Thoracic aorta (tissue), 2 donors: ENCODE measurements around the gene ENO4. TPM values are rescaled to one million over a fixed set of nuclear protein-coding genes. Genes with fewer than 3 reads are reported as not detected.

ENCODE experiments used
- ATAC-seq: fragments of 150-250 bp; one replicate; pipeline ENCODE4 v1.8.0; 2017; ENCODE audit warnings: low read depth; ENCODE audit not compliant: insufficient number of reproducible peaks, low FRiP score
- DNase-seq: peaks from one replicate; pipeline ENCODE4 v3.0.0-alpha.2; 2020; ENCODE audit warnings: low spot score
- H3K27ac ChIP-seq, 2 donors: fragments of 200-600 bp; sonication (generic); 1 replicate in 1 of 2; 2 replicates in 1 of 2; pipeline ENCODE4 v1.5.1; 2016; ENCODE audit warnings: mild to moderate bottlenecking in 2 of 2, moderate library complexity in 2 of 2
- H3K27me3 ChIP-seq: fragments of 200-600 bp; sonication (generic); replicated peaks from 2 replicates; pipeline ENCODE4 v1.6.0; 2016; ENCODE audit warnings: mild to moderate bottlenecking; ENCODE audit not compliant: insufficient read depth
- H3K36me3 ChIP-seq: fragments of 200-600 bp; sonication (generic); one replicate; pipeline ENCODE4 v1.5.1; 2016
- H3K4me1 ChIP-seq, 2 donors: fragments of 200-600 bp; sonication (generic); 1 replicate in 1 of 2; 2 replicates in 1 of 2; pipeline versions ENCODE4 v1.5.1 to v1.6.0; 2016; ENCODE audit warnings: low read depth in 2 of 2, mild to moderate bottlenecking in 1 of 2; ENCODE audit not compliant: control insufficient read depth in 1 of 2
- H3K4me3 ChIP-seq: fragments of 200-600 bp; sonication (generic); 2 replicates; pipeline ENCODE4 v1.5.1; 2016; ENCODE audit warnings: mild to moderate bottlenecking
- H3K9me3 ChIP-seq: fragments of 200-600 bp; sonication (generic); 2 replicates; pipeline ENCODE4 v1.5.1; 2016
- CTCF ChIP-seq: fragments of 200-600 bp; sonication (generic); IDR thresholded peaks from one replicate; pipeline ENCODE4 v1.5.1; 2019; ENCODE audit warnings: antibody characterized with exemption
- total RNA-seq, 2 donors: library from RNA; depleted of rRNA; stranded (reverse); fragments of >200 nt; gene quantifications; one replicate each; pipeline versions ENCODE4 v1.1.0 to v1.2.3, GENCODE V29; 2016

ENO4 gene
- total RNA-seq, 2 donors from 2014 or later: 0.54 TPM; not detected in 1

GRCh38 chr10:116802876-116803275, 46.4 kb upstream of the ENO4 start:
- no peaks in the 10 kb centered on the region for H3K36me3 ChIP-seq
- H3K27me3 ChIP-seq: no peaks in the 10 kb centered on the region
- no peak overlapping the region for H3K27ac ChIP-seq
- no peaks in the 10 kb centered on the region for H3K9me3 ChIP-seq
- no peak for ATAC-seq
- no peaks in the 10 kb centered on the region for H3K4me1 ChIP-seq
- DNase-seq: no peak
- TF ChIP-seq CTCF: no peak
- H3K4me3 ChIP-seq: no peak overlapping the region

- no peak overlapping the region for H3K27ac ChIP-seq
- no peaks in the 10 kb centered on the region for H3K4me1 ChIP-seq
- ATAC-seq (no peak), DNase-seq (no peak)
- H3K4me3 ChIP-seq: no peak overlapping the region
- H3K27me3 ChIP-seq: no peaks in the 10 kb centered on the region
- no peaks in the 10 kb centered on the region for H3K36me3 ChIP-seq
- H3K9me3 ChIP-seq: no peaks in the 10 kb centered on the region
- no peak for TF ChIP-seq CTCF
Measured at GRCh38 chr10:116803451-116804249, 45.6 kb upstream of the ENO4 start.

GRCh38 chr10:116808706-116809105, 40.6 kb upstream of the ENO4 start:
- no peaks in the 10 kb centered on the region for H3K4me1 ChIP-seq
- DNase-seq (no peak), ATAC-seq (no peak)
- H3K27ac ChIP-seq: no peak overlapping the region
- no peaks in the 10 kb centered on the region for H3K36me3 ChIP-seq
- H3K9me3 ChIP-seq: no peaks in the 10 kb centered on the region
- H3K4me3 ChIP-seq: no peak overlapping the region
- no peak for TF ChIP-seq CTCF
- H3K27me3 ChIP-seq: no peaks in the 10 kb centered on the region

GRCh38 chr10:116809483-116810119, 39.7 kb upstream of the ENO4 start:
- Histone ChIP-seq H3K4me1 (no peaks in the 10 kb centered on the region), H3K9me3 (no peaks in the 10 kb centered on the region), H3K36me3 (no peaks in the 10 kb centered on the region), H3K4me3 (no peak overlapping the region), H3K27me3 (no peaks in the 10 kb centered on the region), H3K27ac (no peak overlapping the region)
- TF ChIP-seq CTCF: no peak
- no peak for ATAC-seq
- no peak for DNase-seq

DNA sequence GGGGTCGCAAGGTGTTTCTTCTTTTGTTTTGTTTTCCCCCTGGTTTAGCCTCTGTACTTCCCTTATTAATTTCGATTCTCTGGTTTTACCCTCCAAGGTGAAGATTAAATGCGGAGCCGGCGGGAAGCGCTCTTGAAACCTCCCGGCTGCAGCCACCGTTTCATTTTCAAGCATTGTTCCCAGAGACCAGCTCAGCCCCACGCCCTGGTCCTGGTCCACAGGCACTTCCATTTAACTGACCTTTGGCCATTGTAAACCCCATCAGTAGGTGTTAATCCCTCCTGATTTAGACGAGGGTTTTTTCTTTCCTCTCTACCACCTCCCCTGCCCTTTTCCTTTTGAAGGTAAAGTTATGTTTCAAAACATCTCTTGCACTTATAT, 39.2 kb upstream of the ENO4 start:
- no peak overlapping the region for H3K4me3 ChIP-seq
- no peak for ATAC-seq

More for the DNA sequence above, 39.2 kb upstream of the ENO4 start:
- H3K4me1 ChIP-seq: no peaks in the 10 kb centered on the region
- H3K9me3 ChIP-seq: no peaks in the 10 kb centered on the region
- no peaks in the 10 kb centered on the region for H3K27me3 ChIP-seq
- H3K36me3 ChIP-seq: no peaks in the 10 kb centered on the region
- no peak for DNase-seq
- H3K27ac ChIP-seq: no peak overlapping the region
- TF ChIP-seq CTCF: no peak
